ENCODE measurements around the gene IFIT1. TPM values are rescaled to one million over a fixed set of nuclear protein-coding genes. Genes with fewer than 3 reads are reported as not detected.

IFIT1 gene
- polyA plus RNA-seq, 1 donor from 2014 or later = not detected

DNA sequence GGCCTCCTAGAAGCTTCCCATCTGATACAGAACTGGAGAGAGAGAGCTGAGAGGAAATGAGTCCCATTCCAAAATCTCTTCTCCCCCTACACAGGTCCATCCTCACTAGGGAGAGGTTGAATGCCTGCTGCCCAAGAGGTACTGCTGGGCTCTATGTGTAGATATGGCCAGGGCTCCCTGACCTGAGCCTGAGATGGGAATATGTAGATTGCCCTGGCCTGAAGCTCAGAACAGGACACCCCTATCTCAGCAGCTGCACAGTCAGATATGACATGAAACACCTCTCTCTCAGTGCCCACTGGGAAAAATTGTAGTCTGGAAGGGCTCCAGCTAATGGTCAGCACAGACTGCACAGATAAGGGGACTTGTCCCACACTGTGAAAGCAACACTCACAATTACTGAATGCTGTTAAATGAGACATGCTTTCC is 17.7 kb upstream of the IFIT1 start:
- H2AFZ ChIP-seq (ENCODE audit: low read depth, low read length) = no peak overlapping the region
- H3K9me2 ChIP-seq (ENCODE audit: insufficient read depth, low read length) = no peaks in the 10 kb centered on the region
- no peak overlapping the region for H3K4me3 ChIP-seq (ENCODE audit: low read length)
- H3K27ac ChIP-seq (ENCODE audit: low read length) = no peak overlapping the region
- TF ChIP-seq EZH2 (IDR thresholded peaks at IDR 0.05; ENCODE audit: borderline replicate concordance, insufficient read depth, low read length, poor library complexity, severe bottlenecking) (no peak), MXI1 (conservative IDR thresholded peaks at IDR 0.05; ENCODE audit: poor library complexity, severe bottlenecking) (no peak), TAF1 (IDR thresholded peaks at IDR 0.05; ENCODE audit: low read depth) (no peak), POLR2AphosphoS5 (IDR thresholded peaks at IDR 0.05) (no peak), SMC3 (conservative IDR thresholded peaks at IDR 0.05; ENCODE audit: poor library complexity) (no peak), EP300 (conservative IDR thresholded peaks at IDR 0.05; ENCODE audit: poor library complexity, severe bottlenecking) (no peak), RAD21 (conservative IDR thresholded peaks at IDR 0.05) (no peak)
- TF ChIP-seq, protein P1, sequence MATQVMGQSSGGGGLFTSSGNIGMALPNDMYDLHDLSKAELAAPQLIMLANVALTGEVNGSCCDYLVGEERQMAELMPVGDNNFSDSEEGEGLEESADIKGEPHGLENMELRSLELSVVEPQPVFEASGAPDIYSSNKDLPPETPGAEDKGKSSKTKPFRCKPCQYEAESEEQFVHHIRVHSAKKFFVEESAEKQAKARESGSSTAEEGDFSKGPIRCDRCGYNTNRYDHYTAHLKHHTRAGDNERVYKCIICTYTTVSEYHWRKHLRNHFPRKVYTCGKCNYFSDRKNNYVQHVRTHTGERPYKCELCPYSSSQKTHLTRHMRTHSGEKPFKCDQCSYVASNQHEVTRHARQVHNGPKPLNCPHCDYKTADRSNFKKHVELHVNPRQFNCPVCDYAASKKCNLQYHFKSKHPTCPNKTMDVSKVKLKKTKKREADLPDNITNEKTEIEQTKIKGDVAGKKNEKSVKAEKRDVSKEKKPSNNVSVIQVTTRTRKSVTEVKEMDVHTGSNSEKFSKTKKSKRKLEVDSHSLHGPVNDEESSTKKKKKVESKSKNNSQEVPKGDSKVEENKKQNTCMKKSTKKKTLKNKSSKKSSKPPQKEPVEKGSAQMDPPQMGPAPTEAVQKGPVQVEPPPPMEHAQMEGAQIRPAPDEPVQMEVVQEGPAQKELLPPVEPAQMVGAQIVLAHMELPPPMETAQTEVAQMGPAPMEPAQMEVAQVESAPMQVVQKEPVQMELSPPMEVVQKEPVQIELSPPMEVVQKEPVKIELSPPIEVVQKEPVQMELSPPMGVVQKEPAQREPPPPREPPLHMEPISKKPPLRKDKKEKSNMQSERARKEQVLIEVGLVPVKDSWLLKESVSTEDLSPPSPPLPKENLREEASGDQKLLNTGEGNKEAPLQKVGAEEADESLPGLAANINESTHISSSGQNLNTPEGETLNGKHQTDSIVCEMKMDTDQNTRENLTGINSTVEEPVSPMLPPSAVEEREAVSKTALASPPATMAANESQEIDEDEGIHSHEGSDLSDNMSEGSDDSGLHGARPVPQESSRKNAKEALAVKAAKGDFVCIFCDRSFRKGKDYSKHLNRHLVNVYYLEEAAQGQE (IDR thresholded peaks at IDR 0.05; ENCODE audit: borderline replicate concordance) = no peak
- TF ChIP-seq, protein P2, sequence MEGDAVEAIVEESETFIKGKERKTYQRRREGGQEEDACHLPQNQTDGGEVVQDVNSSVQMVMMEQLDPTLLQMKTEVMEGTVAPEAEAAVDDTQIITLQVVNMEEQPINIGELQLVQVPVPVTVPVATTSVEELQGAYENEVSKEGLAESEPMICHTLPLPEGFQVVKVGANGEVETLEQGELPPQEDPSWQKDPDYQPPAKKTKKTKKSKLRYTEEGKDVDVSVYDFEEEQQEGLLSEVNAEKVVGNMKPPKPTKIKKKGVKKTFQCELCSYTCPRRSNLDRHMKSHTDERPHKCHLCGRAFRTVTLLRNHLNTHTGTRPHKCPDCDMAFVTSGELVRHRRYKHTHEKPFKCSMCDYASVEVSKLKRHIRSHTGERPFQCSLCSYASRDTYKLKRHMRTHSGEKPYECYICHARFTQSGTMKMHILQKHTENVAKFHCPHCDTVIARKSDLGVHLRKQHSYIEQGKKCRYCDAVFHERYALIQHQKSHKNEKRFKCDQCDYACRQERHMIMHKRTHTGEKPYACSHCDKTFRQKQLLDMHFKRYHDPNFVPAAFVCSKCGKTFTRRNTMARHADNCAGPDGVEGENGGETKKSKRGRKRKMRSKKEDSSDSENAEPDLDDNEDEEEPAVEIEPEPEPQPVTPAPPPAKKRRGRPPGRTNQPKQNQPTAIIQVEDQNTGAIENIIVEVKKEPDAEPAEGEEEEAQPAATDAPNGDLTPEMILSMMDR (IDR thresholded peaks at IDR 0.05; ENCODE audit: poor library complexity, severe bottlenecking) = no peak
- H3K9me3 ChIP-seq (ENCODE audit: low read length) = no peaks in the 10 kb centered on the region
- H3K4me2 ChIP-seq (ENCODE audit: low read length) = no peak overlapping the region
- no peaks in the 10 kb centered on the region for H4K20me1 ChIP-seq (ENCODE audit: insufficient read depth)
- no peaks in the 10 kb centered on the region for H3K79me2 ChIP-seq (replicated peaks; ENCODE audit: insufficient read depth, low read length)
- H3F3A ChIP-seq (ENCODE audit: insufficient read depth, low read length, poor library complexity, severe bottlenecking) = no peaks in the 10 kb centered on the region
- H3K27me3 ChIP-seq (ENCODE audit: insufficient read depth, low read depth, low read length) = no peaks in the 10 kb centered on the region
- no peak overlapping the region for H3K9ac ChIP-seq (ENCODE audit: low read length)
- no peaks in the 10 kb centered on the region for H3K36me3 ChIP-seq (ENCODE audit: insufficient read depth, low read length)

DNA sequence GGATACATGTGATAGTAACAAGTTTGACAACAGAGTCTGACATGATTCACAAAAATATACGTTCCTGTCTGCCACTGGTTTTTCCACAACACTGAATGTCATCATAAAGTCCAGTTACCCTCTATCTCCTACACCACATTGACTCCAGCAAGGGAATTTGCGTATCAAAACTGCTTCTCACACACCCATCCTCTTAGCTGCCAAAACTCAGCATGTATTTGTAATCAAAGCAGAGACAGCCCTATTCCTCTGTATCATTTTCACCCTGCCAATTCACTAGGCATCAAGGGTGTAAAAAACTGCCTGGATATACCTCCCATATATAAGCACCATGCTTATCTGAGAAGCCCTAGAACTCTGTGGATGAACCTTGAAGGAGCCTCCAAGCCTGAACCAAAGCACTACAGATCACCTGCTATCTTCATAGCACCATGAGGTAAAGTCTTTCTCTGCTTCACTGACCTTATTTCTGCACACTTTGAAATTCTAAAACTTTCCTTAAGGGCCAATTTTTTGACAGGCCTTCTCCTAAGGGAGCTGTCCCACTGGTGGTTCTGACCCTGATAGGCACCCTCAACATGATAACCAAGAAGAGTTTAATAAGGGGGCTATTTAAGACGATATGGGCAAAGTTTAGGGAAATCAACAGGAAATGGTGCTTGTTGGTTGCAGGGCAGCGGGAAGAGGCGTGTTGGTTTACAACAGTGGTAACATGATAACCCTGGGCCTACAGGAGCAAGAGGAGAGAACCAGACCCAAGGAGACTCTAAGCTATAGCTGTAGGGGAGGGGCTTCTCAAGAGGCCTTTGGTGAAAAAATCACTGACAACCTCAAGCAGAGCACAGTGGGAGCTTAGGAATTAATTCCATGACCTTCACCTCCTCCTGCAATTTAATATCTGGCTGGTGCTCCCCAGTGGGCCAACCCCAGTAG is 14.5 kb upstream of the IFIT1 start, which contains the start of gene IFIT1B:
TSS of gene IFIT1B (plus strand) at position 352 of the 933 bp plus-strand sequence. CDS start at position 432, 80 bp downstream.
- H3K9ac ChIP-seq (ENCODE audit: low read length) = no peak within 1 kb of the TSS
- H3K9me3 ChIP-seq (ENCODE audit: low read length) = no peaks in the 10 kb centered on the region
- no peaks in the 10 kb centered on the region for H4K20me1 ChIP-seq (ENCODE audit: insufficient read depth)
- no peak within 1 kb of the TSS for H3K27ac ChIP-seq (ENCODE audit: low read length)
- no peaks in the 10 kb centered on the region for H3K9me2 ChIP-seq (ENCODE audit: insufficient read depth, low read length)
- no peak within 1 kb of the TSS for H2AFZ ChIP-seq (ENCODE audit: low read depth, low read length)
- no peaks in the 10 kb centered on the region for H3K36me3 ChIP-seq (ENCODE audit: insufficient read depth, low read length)
- H3K27me3 ChIP-seq (ENCODE audit: insufficient read depth, low read depth, low read length) = no peaks in the 10 kb centered on the region
- no peak within 1 kb of the TSS for H3K4me2 ChIP-seq (ENCODE audit: low read length)
- no peak for TF ChIP-seq MXI1 (conservative IDR thresholded peaks at IDR 0.05; ENCODE audit: poor library complexity, severe bottlenecking)
- TF ChIP-seq, protein P2 (IDR thresholded peaks at IDR 0.05; ENCODE audit: poor library complexity, severe bottlenecking) = no peak
- no peak for TF ChIP-seq EP300 (conservative IDR thresholded peaks at IDR 0.05; ENCODE audit: poor library complexity, severe bottlenecking)
- no peak for TF ChIP-seq EZH2 (IDR thresholded peaks at IDR 0.05; ENCODE audit: borderline replicate concordance, insufficient read depth, low read length, poor library complexity, severe bottlenecking)
- no peak for TF ChIP-seq TAF1 (IDR thresholded peaks at IDR 0.05; ENCODE audit: low read depth)
- TF ChIP-seq, protein P1 (IDR thresholded peaks at IDR 0.05; ENCODE audit: borderline replicate concordance) = no peak
- no peak for TF ChIP-seq RAD21 (conservative IDR thresholded peaks at IDR 0.05)
- TF ChIP-seq SMC3 (conservative IDR thresholded peaks at IDR 0.05; ENCODE audit: poor library complexity) = no peak
- TF ChIP-seq POLR2AphosphoS5 (IDR thresholded peaks at IDR 0.05) = no peak
- H3K4me3 ChIP-seq (ENCODE audit: low read length) = no peak within 1 kb of the TSS
- no peaks in the 10 kb centered on the region for H3K79me2 ChIP-seq (replicated peaks; ENCODE audit: insufficient read depth, low read length)
- H3F3A ChIP-seq (ENCODE audit: insufficient read depth, low read length, poor library complexity, severe bottlenecking) = no peaks in the 10 kb centered on the region

All from neural cell (in vitro differentiated cells).